PFSK-1 (cell line): Measurements from ENCODE around the gene EXPH5.

Experiments used
- FOXP2 ChIP-seq: optimal IDR thresholded peaks from 2 replicates; pipeline ENCODE3; 2011; ENCODE audit warnings: borderline replicate concordance, control low read depth, inconsistent platforms; ENCODE audit not compliant: insufficient read depth; ENCODE audit errors: extremely low read length, extremely low read depth
- POLR2AphosphoS5 ChIP-seq: IDR thresholded peaks from 2 replicates; pipeline ENCODE4 v1.6.1; 2012; ENCODE audit warnings: low read depth, mild to moderate bottlenecking, control low read depth, low read length, moderate library complexity
- SIN3A ChIP-seq: IDR thresholded peaks from 2 replicates; pipeline ENCODE4 v1.6.1; 2012; ENCODE audit warnings: mild to moderate bottlenecking, low read length, moderate library complexity, borderline replicate concordance; ENCODE audit not compliant: insufficient read depth
- TAF1 ChIP-seq: IDR thresholded peaks from 2 replicates; pipeline ENCODE4 v1.6.1; 2012; ENCODE audit warnings: low read length, control low read depth, borderline replicate concordance; ENCODE audit not compliant: insufficient read depth
- TF ChIP-seq, protein P1 (sequence below), 2 experiments: IDR thresholded peaks; 2 replicates each; pipeline versions ENCODE4 v1.6.1 to v1.8.0; 2011 to 2012; ENCODE audit warnings: low read depth in 2 of 2, low read length in 2 of 2, control low read depth in 1 of 2, inconsistent platforms in 1 of 2, mild to moderate bottlenecking in 1 of 2, moderate library complexity in 1 of 2; ENCODE audit not compliant: insufficient read depth in 1 of 2

Gene EXPH5

GRCh38 chr11:108496643-108497256, 96.8 kb downstream of the EXPH5 start:
- TF ChIP-seq FOXP2, result no peak
- no peak for TF ChIP-seq POLR2AphosphoS5
- TF ChIP-seq TAF1, result no peak
- TF ChIP-seq, protein P1, sequence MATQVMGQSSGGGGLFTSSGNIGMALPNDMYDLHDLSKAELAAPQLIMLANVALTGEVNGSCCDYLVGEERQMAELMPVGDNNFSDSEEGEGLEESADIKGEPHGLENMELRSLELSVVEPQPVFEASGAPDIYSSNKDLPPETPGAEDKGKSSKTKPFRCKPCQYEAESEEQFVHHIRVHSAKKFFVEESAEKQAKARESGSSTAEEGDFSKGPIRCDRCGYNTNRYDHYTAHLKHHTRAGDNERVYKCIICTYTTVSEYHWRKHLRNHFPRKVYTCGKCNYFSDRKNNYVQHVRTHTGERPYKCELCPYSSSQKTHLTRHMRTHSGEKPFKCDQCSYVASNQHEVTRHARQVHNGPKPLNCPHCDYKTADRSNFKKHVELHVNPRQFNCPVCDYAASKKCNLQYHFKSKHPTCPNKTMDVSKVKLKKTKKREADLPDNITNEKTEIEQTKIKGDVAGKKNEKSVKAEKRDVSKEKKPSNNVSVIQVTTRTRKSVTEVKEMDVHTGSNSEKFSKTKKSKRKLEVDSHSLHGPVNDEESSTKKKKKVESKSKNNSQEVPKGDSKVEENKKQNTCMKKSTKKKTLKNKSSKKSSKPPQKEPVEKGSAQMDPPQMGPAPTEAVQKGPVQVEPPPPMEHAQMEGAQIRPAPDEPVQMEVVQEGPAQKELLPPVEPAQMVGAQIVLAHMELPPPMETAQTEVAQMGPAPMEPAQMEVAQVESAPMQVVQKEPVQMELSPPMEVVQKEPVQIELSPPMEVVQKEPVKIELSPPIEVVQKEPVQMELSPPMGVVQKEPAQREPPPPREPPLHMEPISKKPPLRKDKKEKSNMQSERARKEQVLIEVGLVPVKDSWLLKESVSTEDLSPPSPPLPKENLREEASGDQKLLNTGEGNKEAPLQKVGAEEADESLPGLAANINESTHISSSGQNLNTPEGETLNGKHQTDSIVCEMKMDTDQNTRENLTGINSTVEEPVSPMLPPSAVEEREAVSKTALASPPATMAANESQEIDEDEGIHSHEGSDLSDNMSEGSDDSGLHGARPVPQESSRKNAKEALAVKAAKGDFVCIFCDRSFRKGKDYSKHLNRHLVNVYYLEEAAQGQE (IDR thresholded peaks at IDR 0.05; ENCODE audit: insufficient read depth in 1 of 2, low read depth in 2 of 2, low read length in 2 of 2), result no peak
- no peak for TF ChIP-seq SIN3A

- no peak for TF ChIP-seq POLR2AphosphoS5
- TF ChIP-seq TAF1, result no peak
- TF ChIP-seq SIN3A, result no peak
- no peak for TF ChIP-seq FOXP2
These were observed 98.2 kb downstream of the EXPH5 start for GRCh38 chr11:108495326-108495725.

DNA sequence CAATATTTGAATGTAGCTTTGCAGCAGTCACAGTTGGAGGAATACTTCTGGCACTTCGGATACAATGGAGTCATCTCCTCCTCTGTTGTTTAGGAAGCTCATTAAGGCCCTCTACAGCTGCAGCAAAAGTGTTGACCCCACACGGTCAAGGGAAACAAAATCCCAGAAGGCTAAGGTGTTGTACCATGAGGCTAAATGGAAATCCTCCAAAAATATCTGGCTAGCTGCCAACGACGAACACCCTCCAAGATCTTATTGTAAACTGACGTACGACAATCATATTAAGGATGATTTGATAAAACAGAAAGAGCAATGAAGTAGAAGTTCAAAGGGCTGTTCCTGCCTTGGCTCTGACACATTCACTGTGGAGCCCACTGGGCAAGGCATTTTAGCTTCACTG, 99.4 kb downstream of the EXPH5 start:
- TF ChIP-seq, protein P1 (IDR thresholded peaks at IDR 0.05; ENCODE audit: insufficient read depth in 1 of 2, low read depth in 2 of 2, low read length in 2 of 2), result no peak
- TF ChIP-seq POLR2AphosphoS5, result no peak
- TF ChIP-seq FOXP2, result no peak
- no peak for TF ChIP-seq SIN3A
- TF ChIP-seq TAF1, result no peak

- TF ChIP-seq, protein P1 (IDR thresholded peaks at IDR 0.05; ENCODE audit: insufficient read depth in 1 of 2, low read depth in 2 of 2, low read length in 2 of 2), result no peak
- TF ChIP-seq POLR2AphosphoS5 (no peak), FOXP2 (no peak), SIN3A (no peak), TAF1 (no peak)
These were observed 101.6 kb downstream of the EXPH5 start for GRCh38 chr11:108491936-108492335.

GRCh38 chr11:108486828-108487227, 106.7 kb downstream of the EXPH5 start:
- TF ChIP-seq SIN3A, result no peak
- TF ChIP-seq, protein P1 (IDR thresholded peaks at IDR 0.05; ENCODE audit: insufficient read depth in 1 of 2, low read depth in 2 of 2, low read length in 2 of 2), result no peak
- no peak for TF ChIP-seq FOXP2
- TF ChIP-seq TAF1, result no peak
- TF ChIP-seq POLR2AphosphoS5, result no peak
